Stimulated activated CD8-positive, alpha-beta memory T cell treated with anti-CD3 and anti-CD28 coated beads, Interleukin-2, amount 100 ng/mL, for 1 hour (primary cell): ENCODE measurements around the gene GARIN5B.
A peak's percentile ranks its signal among the peaks of the same experiment; 100 is the strongest.

Experiments
- DNase-seq, 2 donors: peaks; one replicate each; pipeline ENCODE4 v3.0.0-alpha.2; 2020; ENCODE audit warnings: low read depth in 2 of 2

Gene GARIN5B

GRCh38 chr19:55389386-55390317 is 26.6 kb upstream of the GARIN5B start:
- DNase-seq = no peak

- DNase-seq = no peak
Measured at GRCh38 chr19:55387736-55388497, 24.9 kb upstream of the GARIN5B start.

GRCh38 chr19:55386493-55386971 is 23.5 kb upstream of the GARIN5B start:
- DNase-seq = no peak

- DNase-seq = peak; percentile 96
Measured at GRCh38 chr19:55385724-55386492, 22.8 kb upstream of the GARIN5B start, which contains the start of gene RPL28. RPL28 (plus strand) TSS chr19:55385932; CDS start chr19:55386358, 426 bp downstream.

GRCh38 chr19:55384920-55385723 is 22.1 kb upstream of the GARIN5B start:
- DNase-seq = peak; percentile 79 to 84

GRCh38 chr19:55384131-55384919 is 21.3 kb upstream of the GARIN5B start, which contains the start of gene TMEM238:
TMEM238 (minus strand) TSS chr19:55384292; CDS start chr19:55384259, 33 bp downstream.
- DNase-seq = no peak

GRCh38 chr19:55383279-55384130 is 20.4 kb upstream of the GARIN5B start:
- DNase-seq = no peak

- no peak for DNase-seq
Measured at GRCh38 chr19:55382522-55383054, 19.5 kb upstream of the GARIN5B start.

- DNase-seq = no peak
Measured at GRCh38 chr19:55382013-55382412, 19.0 kb upstream of the GARIN5B start.

GRCh38 chr19:55379174-55379573 is 16.1 kb upstream of the GARIN5B start:
- no peak for DNase-seq

- no peak for DNase-seq
Measured at GRCh38 chr19:55377356-55378131, 14.5 kb upstream of the GARIN5B start.

GRCh38 chr19:55376241-55376933 is 13.3 kb upstream of the GARIN5B start, which contains the start of gene TMEM190:
TMEM190 (plus strand) TSS chr19:55376826; CDS start chr19:55376854, 28 bp downstream.
- no peak for DNase-seq

- no peak for DNase-seq
Measured at GRCh38 chr19:55373993-55374757, 11.1 kb upstream of the GARIN5B start.

GRCh38 chr19:55373306-55373992 is 10.4 kb upstream of the GARIN5B start:
- DNase-seq = no peak

GRCh38 chr19:55372316-55373081 is 9.4 kb upstream of the GARIN5B start:
- DNase-seq = no peak
